Loucy (cell line): ENCODE results near the gene GPRC5A.

ENCODE experiments used
- H2AFZ ChIP-seq: fragments of 200-600 bp; sonication (generic); 2 replicates; pipeline ENCODE4 v1.6.0; 2016; ENCODE audit warnings: antibody characterized with exemption, mild to moderate bottlenecking, low read length, moderate library complexity
- H3F3A ChIP-seq: fragments of 200-600 bp; 2 replicates; pipeline ENCODE4 v1.6.0; 2016; ENCODE audit warnings: antibody characterized with exemption, low read depth, mild to moderate bottlenecking
- H3K27me3 ChIP-seq: fragments of 200-600 bp; sonication (generic); 2 replicates; pipeline ENCODE4 v1.6.1; 2014; ENCODE audit warnings: low read length, mild to moderate bottlenecking; ENCODE audit not compliant: insufficient read depth, poor library complexity, severe bottlenecking
- H3K36me3 ChIP-seq: fragments of 200-600 bp; sonication (generic); 2 replicates; pipeline ENCODE4 v1.6.1; 2016; ENCODE audit warnings: low read length; ENCODE audit not compliant: insufficient read depth
- H3K4me1 ChIP-seq: fragments of 200-600 bp; sonication (generic); 2 replicates; pipeline ENCODE4 v1.5.1; 2014; ENCODE audit warnings: low read length, mild to moderate bottlenecking; ENCODE audit not compliant: insufficient read depth, poor library complexity, severe bottlenecking
- H3K4me2 ChIP-seq: fragments of 200-600 bp; sonication (generic); 2 replicates; pipeline ENCODE4 v1.6.0; 2014; ENCODE audit warnings: antibody characterized with exemption, low read length, low read depth, mild to moderate bottlenecking; ENCODE audit not compliant: poor library complexity, severe bottlenecking
- H3K4me3 ChIP-seq: fragments of 200-600 bp; sonication (generic); 2 replicates; pipeline ENCODE4 v1.5.1; 2014; ENCODE audit warnings: low read length, mild to moderate bottlenecking, mixed read lengths; ENCODE audit not compliant: poor library complexity, severe bottlenecking
- H3K79me2 ChIP-seq: fragments of 200-600 bp; sonication (generic); 2 replicates; pipeline ENCODE4 v1.6.1; 2014; ENCODE audit warnings: low read length; ENCODE audit not compliant: insufficient read depth
- H3K9ac ChIP-seq: fragments of 200-600 bp; sonication (generic); 2 replicates; pipeline ENCODE4 v1.6.0; 2014; ENCODE audit warnings: mild to moderate bottlenecking, low read depth, low read length, moderate library complexity; ENCODE audit not compliant: poor library complexity, severe bottlenecking
- H3K9me2 ChIP-seq: fragments of 200-600 bp; sonication (generic); replicated peaks from 2 replicates; pipeline ENCODE4 v1.6.1; 2016; ENCODE audit warnings: low read depth, low read length, mixed read lengths
- H3K9me3 ChIP-seq: fragments of 200-600 bp; sonication (generic); 2 replicates; pipeline ENCODE4 v1.6.1; 2014; ENCODE audit warnings: mild to moderate bottlenecking, antibody characterized with exemption, low read length, low read depth; ENCODE audit not compliant: insufficient read depth
- H4K20me1 ChIP-seq: fragments of 200-600 bp; sonication (generic); 2 replicates; pipeline ENCODE4 v1.6.0; 2014; ENCODE audit warnings: antibody characterized with exemption, low read length, mild to moderate bottlenecking; ENCODE audit not compliant: insufficient read depth, poor library complexity, severe bottlenecking
- EZH2phosphoT487 ChIP-seq: fragments of 200-600 bp; IDR thresholded peaks from 2 replicates; pipeline ENCODE4 v1.6.1; 2018; ENCODE audit warnings: antibody characterized with exemption, mild to moderate bottlenecking, moderate library complexity, borderline replicate concordance
- TF ChIP-seq, protein P1 (sequence below): fragments of 200-600 bp; sonication (generic); conservative IDR thresholded peaks from 2 replicates; pipeline ENCODE4 v1.5.1; 2014; ENCODE audit warnings: mild to moderate bottlenecking, antibody characterized with exemption, low read length

GPRC5A gene

DNA sequence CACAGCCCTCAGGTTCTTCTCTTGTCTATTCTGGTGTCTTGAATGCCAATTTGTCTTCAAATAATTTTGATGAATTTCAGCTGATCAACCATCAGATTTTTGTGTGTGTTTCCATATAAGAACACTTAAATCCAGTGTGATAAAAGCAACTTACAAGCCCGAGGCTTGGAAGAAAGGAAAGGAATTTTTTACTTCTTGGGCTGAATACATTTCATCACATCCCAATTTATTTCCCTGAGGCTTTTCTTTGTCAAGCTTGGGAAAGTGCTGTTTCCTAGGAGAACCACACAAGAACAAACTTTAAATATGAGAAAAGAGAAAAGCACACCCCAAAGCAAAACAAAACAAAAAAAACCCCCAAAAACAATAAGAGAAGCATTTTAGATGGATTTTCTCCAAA, 34.0 kb downstream of the GPRC5A start:
- H3K36me3 ChIP-seq = no peaks in the 10 kb centered on the region
- H2AFZ ChIP-seq = no peak overlapping the region

GRCh38 chr12:12926571-12927071, 35.3 kb downstream of the GPRC5A start:
- Histone ChIP-seq H3K9me3 (no peaks in the 10 kb centered on the region), H3K4me1 (no peaks in the 10 kb centered on the region)

More for the DNA sequence above, 34.0 kb downstream of the GPRC5A start:
- Histone ChIP-seq H3K27me3 (no peaks in the 10 kb centered on the region), H3K4me1 (no peaks in the 10 kb centered on the region), H3K9me3 (no peaks in the 10 kb centered on the region), H3F3A (no peaks in the 10 kb centered on the region), H3K79me2 (no peaks in the 10 kb centered on the region), H3K4me3 (no peak overlapping the region), H3K9me2 (no peaks in the 10 kb centered on the region), H4K20me1 (no peaks in the 10 kb centered on the region), H3K9ac (no peak overlapping the region), H3K4me2 (no peak overlapping the region)
- TF ChIP-seq, protein P1, sequence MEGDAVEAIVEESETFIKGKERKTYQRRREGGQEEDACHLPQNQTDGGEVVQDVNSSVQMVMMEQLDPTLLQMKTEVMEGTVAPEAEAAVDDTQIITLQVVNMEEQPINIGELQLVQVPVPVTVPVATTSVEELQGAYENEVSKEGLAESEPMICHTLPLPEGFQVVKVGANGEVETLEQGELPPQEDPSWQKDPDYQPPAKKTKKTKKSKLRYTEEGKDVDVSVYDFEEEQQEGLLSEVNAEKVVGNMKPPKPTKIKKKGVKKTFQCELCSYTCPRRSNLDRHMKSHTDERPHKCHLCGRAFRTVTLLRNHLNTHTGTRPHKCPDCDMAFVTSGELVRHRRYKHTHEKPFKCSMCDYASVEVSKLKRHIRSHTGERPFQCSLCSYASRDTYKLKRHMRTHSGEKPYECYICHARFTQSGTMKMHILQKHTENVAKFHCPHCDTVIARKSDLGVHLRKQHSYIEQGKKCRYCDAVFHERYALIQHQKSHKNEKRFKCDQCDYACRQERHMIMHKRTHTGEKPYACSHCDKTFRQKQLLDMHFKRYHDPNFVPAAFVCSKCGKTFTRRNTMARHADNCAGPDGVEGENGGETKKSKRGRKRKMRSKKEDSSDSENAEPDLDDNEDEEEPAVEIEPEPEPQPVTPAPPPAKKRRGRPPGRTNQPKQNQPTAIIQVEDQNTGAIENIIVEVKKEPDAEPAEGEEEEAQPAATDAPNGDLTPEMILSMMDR = no peak
- TF ChIP-seq EZH2phosphoT487 = no peak

GRCh38 chr12:12927211-12928079, 36.1 kb downstream of the GPRC5A start:
- H3K9ac ChIP-seq = no peak overlapping the region
- no peaks in the 10 kb centered on the region for H3K79me2 ChIP-seq
- no peak overlapping the region for H2AFZ ChIP-seq
- no peaks in the 10 kb centered on the region for H3K36me3 ChIP-seq
- H3F3A ChIP-seq = no peaks in the 10 kb centered on the region
- no peak overlapping the region for H3K4me3 ChIP-seq
- no peak overlapping the region for H3K4me2 ChIP-seq
- H3K4me1 ChIP-seq = no peaks in the 10 kb centered on the region
- H3K9me3 ChIP-seq = no peaks in the 10 kb centered on the region
- no peak for TF ChIP-seq EZH2phosphoT487
- TF ChIP-seq, protein P1 = no peak
- no peaks in the 10 kb centered on the region for H3K9me2 ChIP-seq
- H3K27me3 ChIP-seq = no peaks in the 10 kb centered on the region
- no peaks in the 10 kb centered on the region for H4K20me1 ChIP-seq

More at GRCh38 chr12:12926571-12927071, 35.3 kb downstream of the GPRC5A start:
- H2AFZ ChIP-seq = no peak overlapping the region
- H4K20me1 ChIP-seq = no peaks in the 10 kb centered on the region
- no peak overlapping the region for H3K4me3 ChIP-seq
- TF ChIP-seq EZH2phosphoT487 = no peak
- TF ChIP-seq, protein P1 = no peak
- no peaks in the 10 kb centered on the region for H3K79me2 ChIP-seq
- no peaks in the 10 kb centered on the region for H3K36me3 ChIP-seq
- no peak overlapping the region for H3K4me2 ChIP-seq
- no peak overlapping the region for H3K9ac ChIP-seq
- no peaks in the 10 kb centered on the region for H3K9me2 ChIP-seq
- no peaks in the 10 kb centered on the region for H3K27me3 ChIP-seq
- H3F3A ChIP-seq = no peaks in the 10 kb centered on the region
